Fibroblast of villous mesenchyme (primary cell): ENCODE data around the gene EDEM1. TPM values are rescaled to one million over a fixed set of nuclear protein-coding genes. Genes with fewer than 3 reads are reported as not detected.
"Not testable (repeated sequence)": the region's sequence is repeated elsewhere in the genome, so short reads cannot be mapped to it uniquely, and the experiment has no call there.

ENCODE experiments used
- DNase-seq: peaks from one replicate; pipeline ENCODE4 v3.0.0-alpha.2; 2010; ENCODE audit warnings: low read depth
- H3K4me3 ChIP-seq: 2 replicates; pipeline ENCODE4 v1.5.1; 2011; ENCODE audit warnings: low read depth, mild to moderate bottlenecking, low read length
- total RNA-seq: library from RNA; depleted of rRNA; stranded (reverse); fragments of >200 nt; gene quantifications from 2 replicates; pipeline ENCODE4 v1.2.3, GENCODE V29; 2012
- TF ChIP-seq, protein P1 (sequence below): IDR thresholded peaks from 2 replicates; pipeline ENCODE4 v1.5.1; 2012; ENCODE audit warnings: low read depth, mild to moderate bottlenecking, low read length; ENCODE audit not compliant: insufficient read depth

Gene EDEM1
- total RNA-seq, 1 donor: 47.1 TPM

- H3K4me3 ChIP-seq: no peak overlapping the region
- TF ChIP-seq, protein P1, sequence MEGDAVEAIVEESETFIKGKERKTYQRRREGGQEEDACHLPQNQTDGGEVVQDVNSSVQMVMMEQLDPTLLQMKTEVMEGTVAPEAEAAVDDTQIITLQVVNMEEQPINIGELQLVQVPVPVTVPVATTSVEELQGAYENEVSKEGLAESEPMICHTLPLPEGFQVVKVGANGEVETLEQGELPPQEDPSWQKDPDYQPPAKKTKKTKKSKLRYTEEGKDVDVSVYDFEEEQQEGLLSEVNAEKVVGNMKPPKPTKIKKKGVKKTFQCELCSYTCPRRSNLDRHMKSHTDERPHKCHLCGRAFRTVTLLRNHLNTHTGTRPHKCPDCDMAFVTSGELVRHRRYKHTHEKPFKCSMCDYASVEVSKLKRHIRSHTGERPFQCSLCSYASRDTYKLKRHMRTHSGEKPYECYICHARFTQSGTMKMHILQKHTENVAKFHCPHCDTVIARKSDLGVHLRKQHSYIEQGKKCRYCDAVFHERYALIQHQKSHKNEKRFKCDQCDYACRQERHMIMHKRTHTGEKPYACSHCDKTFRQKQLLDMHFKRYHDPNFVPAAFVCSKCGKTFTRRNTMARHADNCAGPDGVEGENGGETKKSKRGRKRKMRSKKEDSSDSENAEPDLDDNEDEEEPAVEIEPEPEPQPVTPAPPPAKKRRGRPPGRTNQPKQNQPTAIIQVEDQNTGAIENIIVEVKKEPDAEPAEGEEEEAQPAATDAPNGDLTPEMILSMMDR: no peak
- no peak for DNase-seq
Measured at GRCh38 chr3:5170975-5171374, 16.5 kb upstream of the EDEM1 start.

GRCh38 chr3:5172018-5172417 lies 15.5 kb upstream of the EDEM1 start:
- no peak overlapping the region for H3K4me3 ChIP-seq
- TF ChIP-seq, protein P1: no peak
- DNase-seq: no peak

- not testable (repeated sequence) for DNase-seq, H3K4me3 ChIP-seq
Measured at GRCh38 chr3:5179036-5179435, 8.5 kb upstream of the EDEM1 start.

DNA sequence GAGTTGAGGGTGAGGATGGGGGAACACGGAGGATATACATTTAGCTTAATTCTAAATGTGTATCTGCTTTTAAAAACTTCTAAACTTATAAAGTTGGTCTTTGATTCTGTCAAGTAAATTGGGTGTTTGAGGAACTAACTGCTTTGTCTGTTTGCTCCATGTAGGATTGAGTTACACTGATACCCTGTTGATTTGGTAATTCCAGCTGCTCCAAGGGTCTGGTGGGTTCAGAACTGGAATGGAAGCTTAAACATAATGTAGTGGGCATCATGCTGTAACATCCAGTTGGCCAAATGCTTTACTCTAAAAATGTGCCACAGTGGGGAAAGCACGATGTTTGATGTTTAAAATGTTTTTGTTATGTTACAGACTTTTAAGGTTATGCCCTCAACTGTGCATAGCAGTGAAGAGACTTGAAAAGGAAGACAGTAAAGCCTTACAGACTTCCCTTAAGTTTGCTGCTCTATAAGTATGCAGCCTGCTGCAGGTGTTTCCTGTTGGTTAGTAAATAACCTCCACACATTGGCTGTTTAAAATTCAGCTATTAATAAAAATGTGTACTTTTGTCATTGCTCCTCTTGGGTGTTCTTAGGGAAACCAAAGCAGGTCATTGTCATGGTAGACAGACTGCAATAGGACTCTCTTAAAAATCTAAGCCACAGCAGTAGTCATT lies 5.9 kb upstream of the EDEM1 start:
- no peak overlapping the region for H3K4me3 ChIP-seq
- DNase-seq: no peak
- TF ChIP-seq, protein P1: no peak

DNA sequence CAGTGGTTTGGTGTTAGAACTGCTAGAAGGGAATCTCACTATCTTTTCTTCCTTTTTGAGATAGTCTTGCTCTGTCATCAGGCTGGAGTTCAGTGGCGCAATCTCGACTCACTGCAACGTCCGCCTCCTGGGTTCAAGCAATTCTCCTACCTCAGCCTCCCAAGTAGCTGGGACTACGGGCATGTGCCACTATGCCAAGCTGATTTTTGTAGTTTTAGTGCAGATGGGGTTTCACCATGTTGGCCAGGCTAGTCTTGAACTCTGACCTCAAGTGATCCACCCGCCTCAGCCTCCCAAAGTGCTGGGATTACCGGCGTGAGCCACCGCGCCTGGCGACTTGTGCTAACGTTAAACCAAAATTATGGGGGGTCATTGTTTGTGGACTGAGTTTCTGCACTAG lies 3.8 kb upstream of the EDEM1 start:
- not testable (repeated sequence) for H3K4me3 ChIP-seq, DNase-seq

DNA sequence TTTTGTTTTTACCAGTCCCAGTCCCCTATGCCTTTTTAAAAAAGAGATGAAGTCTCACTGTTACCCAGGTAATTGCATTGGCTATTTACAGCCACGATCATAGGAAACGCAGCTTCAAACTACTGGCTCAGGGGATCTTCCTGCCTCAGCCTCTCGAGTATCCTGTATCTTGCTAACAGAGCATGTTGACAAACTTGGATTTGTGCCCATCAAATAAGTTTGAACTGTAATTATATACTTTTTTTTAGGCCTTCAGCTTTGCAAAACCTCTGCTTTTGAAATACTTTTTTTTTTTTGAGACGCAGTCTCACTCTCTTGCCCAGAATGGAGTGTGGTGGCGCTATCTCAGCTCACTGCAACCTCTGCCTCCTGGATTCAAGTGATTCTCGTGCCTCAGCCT lies 3.0 kb upstream of the EDEM1 start:
- no peak for DNase-seq
- TF ChIP-seq, protein P1: no peak
- no peak overlapping the region for H3K4me3 ChIP-seq

DNA sequence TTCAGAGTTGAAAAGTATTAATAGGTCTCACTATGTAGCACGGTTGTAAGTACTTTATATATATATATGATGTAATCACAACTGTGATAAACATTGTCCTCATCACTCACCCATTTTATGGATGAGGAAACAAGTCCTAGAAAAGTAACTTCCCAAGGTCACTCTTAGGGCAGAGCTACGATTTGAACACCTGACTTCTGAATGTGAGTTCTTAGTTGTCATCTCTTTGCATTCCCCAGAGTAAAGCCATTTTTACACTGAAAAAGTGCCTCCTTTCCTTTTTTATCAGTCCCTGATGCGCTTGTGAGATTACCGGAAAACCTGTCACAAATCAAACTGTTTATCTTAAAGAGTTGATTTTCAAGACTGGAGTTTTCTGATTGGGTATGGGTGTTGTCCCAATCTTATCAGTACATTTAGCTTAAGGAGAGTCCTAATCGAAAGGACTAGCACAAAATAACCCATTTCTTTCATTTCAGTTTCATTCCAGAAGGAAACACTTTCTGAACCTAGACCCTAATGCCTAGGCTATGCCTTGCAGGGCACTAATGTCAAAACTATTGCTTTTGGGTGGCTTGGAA lies 2.3 kb upstream of the EDEM1 start:
- TF ChIP-seq, protein P1: no peak
- no peak for DNase-seq
- no peak overlapping the region for H3K4me3 ChIP-seq

GRCh38 chr3:5186089-5186857 lies 1.2 kb upstream of the EDEM1 start:
- H3K4me3 ChIP-seq: peak overlapping the region; percentile 68
- peak; percentile 42 for DNase-seq
- TF ChIP-seq, protein P1: no peak
